ENCODE results near the gene CEP55.

DNA sequence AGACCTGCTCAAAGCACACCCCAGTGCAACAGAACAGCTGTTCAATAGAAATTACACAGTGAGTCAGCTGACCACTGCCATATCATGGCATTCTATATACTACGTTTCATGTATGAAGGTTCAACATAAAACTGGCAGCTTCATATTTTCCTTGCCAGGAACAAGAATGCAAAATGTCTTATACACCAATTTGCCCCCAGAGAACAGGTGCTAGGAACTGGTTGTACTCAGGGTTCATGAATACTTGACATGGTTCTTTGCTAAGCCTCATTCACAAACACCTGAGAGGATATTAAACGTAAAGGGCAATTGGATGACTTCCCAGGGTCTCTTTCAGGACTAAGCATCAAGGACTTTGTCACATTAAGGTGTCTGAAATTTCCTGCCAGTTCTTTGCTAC, 21.2 kb upstream of the CEP55 start:
- TF ChIP-seq CTCF (conservative IDR thresholded peaks at IDR 0.05; ENCODE audit: low read depth, low read length) = no peak
- no peak for TF ChIP-seq EZH2 (IDR thresholded peaks at IDR 0.05; ENCODE audit: borderline replicate concordance, low read depth, low read length, poor library complexity, severe bottlenecking)
